Middle frontal gyrus (tissue), 1 donor: ENCODE measurements around the gene DGKZ.
"Not testable (repeated sequence)": the region's sequence is repeated elsewhere in the genome, so short reads cannot be mapped to it uniquely, and the experiment has no call there.

Experiments
- DNase-seq: peaks from one replicate; pipeline ENCODE4 v3.0.0-alpha.2; 2015; ENCODE audit warnings: low spot score; ENCODE audit errors: extremely low spot score

The DGKZ gene

GRCh38 chr11:46366661-46367161 lies 19.4 kb downstream of the DGKZ start:
- DNase-seq, result no peak

GRCh38 chr11:46367244-46367915 lies 20.1 kb downstream of the DGKZ start:
- peak; percentile 33 for DNase-seq

GRCh38 chr11:46367916-46368267 lies 20.6 kb downstream of the DGKZ start:
- DNase-seq, result no peak

GRCh38 chr11:46369458-46370152 lies 22.3 kb downstream of the DGKZ start:
- DNase-seq, result peak; percentile 44

GRCh38 chr11:46370253-46370652 lies 23.0 kb downstream of the DGKZ start:
- DNase-seq, result no peak

- DNase-seq, result not testable (repeated sequence)
Measured at GRCh38 chr11:46371262-46371661, 24.0 kb downstream of the DGKZ start.

GRCh38 chr11:46372086-46372485 lies 24.8 kb downstream of the DGKZ start:
- DNase-seq, result no peak

- not testable (repeated sequence) for DNase-seq
Measured at GRCh38 chr11:46372501-46372900, 25.2 kb downstream of the DGKZ start.

GRCh38 chr11:46373787-46374740 lies 26.8 kb downstream of the DGKZ start:
- no peak for DNase-seq

- DNase-seq, result no peak
Measured at GRCh38 chr11:46374815-46375214, 27.6 kb downstream of the DGKZ start.

GRCh38 chr11:46375392-46376101 lies 28.3 kb downstream of the DGKZ start:
- no peak for DNase-seq

GRCh38 chr11:46376258-46377050 lies 29.2 kb downstream of the DGKZ start:
- DNase-seq, result no peak

GRCh38 chr11:46377290-46377689 lies 30.0 kb downstream of the DGKZ start:
- no peak for DNase-seq

- DNase-seq, result no peak
Measured at GRCh38 chr11:46377831-46378230, 30.6 kb downstream of the DGKZ start.

GRCh38 chr11:46378296-46378695 lies 31.0 kb downstream of the DGKZ start:
- DNase-seq, result no peak

- no peak for DNase-seq
Measured at GRCh38 chr11:46378811-46379481, 31.7 kb downstream of the DGKZ start.

GRCh38 chr11:46379482-46380293 lies 32.4 kb downstream of the DGKZ start:
- DNase-seq, result not testable (repeated sequence)

GRCh38 chr11:46380340-46381047 lies 33.2 kb downstream of the DGKZ start:
- DNase-seq, result no peak
